ENCODE measurements around the gene DNAH1. TPM values are rescaled to one million over a fixed set of nuclear protein-coding genes. Genes with fewer than 3 reads are reported as not detected.

DNAH1 gene
- total RNA-seq, 4 donors from 2014 or later, result 19.3 to 103 (median 64.2) TPM

- no peak overlapping the region for H3K27ac ChIP-seq
- no peaks in the 10 kb centered on the region for H3K9me3 ChIP-seq
- peaks cover 0 to 84% (median 0%) of the 10 kb centered on the region in 3 donors for H3K36me3 ChIP-seq
- DNase-seq, result no peak
- H3K4me1 ChIP-seq, result no peaks in the 10 kb centered on the region
- TF ChIP-seq CTCF (IDR thresholded peaks at IDR 0.05), result no peak
- TF ChIP-seq POLR2A (IDR thresholded peaks at IDR 0.05), result no peak
- H3K27me3 ChIP-seq, result no peaks in the 10 kb centered on the region
- no peak overlapping the region for H3K4me3 ChIP-seq
These were observed 42.3 kb downstream of the DNAH1 start for GRCh38 chr3:52358362-52358940.

- DNase-seq, result no peak
- H3K4me3 ChIP-seq, result no peak overlapping the region
- H3K27ac ChIP-seq, result no peak overlapping the region
- no peaks in the 10 kb centered on the region for H3K9me3 ChIP-seq
- TF ChIP-seq CTCF (IDR thresholded peaks at IDR 0.05), result no peak
- no peak for TF ChIP-seq POLR2A (IDR thresholded peaks at IDR 0.05)
- peaks cover 0 to 79% (median 0%) of the 10 kb centered on the region in 3 donors for H3K36me3 ChIP-seq
- H3K4me1 ChIP-seq, result no peaks in the 10 kb centered on the region
- no peaks in the 10 kb centered on the region for H3K27me3 ChIP-seq
These were observed 43.2 kb downstream of the DNAH1 start for GRCh38 chr3:52359116-52359855.

GRCh38 chr3:52361011-52361410 is 44.9 kb downstream of the DNAH1 start:
- no peaks in the 10 kb centered on the region for H3K4me1 ChIP-seq
- H3K27me3 ChIP-seq, result no peaks in the 10 kb centered on the region
- H3K36me3 ChIP-seq, result peaks cover 0 to 81% (median 0%) of the 10 kb centered on the region in 3 donors
- H3K4me3 ChIP-seq, result no peak overlapping the region
- DNase-seq, result no peak
- no peak overlapping the region for H3K27ac ChIP-seq
- TF ChIP-seq POLR2A (IDR thresholded peaks at IDR 0.05) (no peak), CTCF (IDR thresholded peaks at IDR 0.05) (no peak)
- H3K9me3 ChIP-seq, result no peaks in the 10 kb centered on the region

GRCh38 chr3:52361454-52361853 is 45.3 kb downstream of the DNAH1 start:
- no peak overlapping the region for H3K27ac ChIP-seq
- no peak overlapping the region for H3K4me3 ChIP-seq
- no peaks in the 10 kb centered on the region for H3K4me1 ChIP-seq
- peaks cover 0 to 81% (median 0%) of the 10 kb centered on the region in 3 donors for H3K36me3 ChIP-seq
- H3K27me3 ChIP-seq, result no peaks in the 10 kb centered on the region
- TF ChIP-seq POLR2A (IDR thresholded peaks at IDR 0.05) (no peak), CTCF (IDR thresholded peaks at IDR 0.05) (no peak)
- H3K9me3 ChIP-seq, result no peaks in the 10 kb centered on the region
- no peak for DNase-seq

- H3K27me3 ChIP-seq, result no peaks in the 10 kb centered on the region
- H3K36me3 ChIP-seq, result peaks cover 0 to 84% (median 0%) of the 10 kb centered on the region in 3 donors
- no peak for DNase-seq
- H3K4me1 ChIP-seq, result no peaks in the 10 kb centered on the region
- H3K27ac ChIP-seq, result no peak overlapping the region
- H3K4me3 ChIP-seq, result no peak overlapping the region
- no peaks in the 10 kb centered on the region for H3K9me3 ChIP-seq
- TF ChIP-seq POLR2A (IDR thresholded peaks at IDR 0.05), result no peak
- TF ChIP-seq CTCF (IDR thresholded peaks at IDR 0.05), result no peak
These were observed 45.8 kb downstream of the DNAH1 start for GRCh38 chr3:52361898-52362297.

Measured in Peyer's patch (tissue), 4 donors.